ENCODE measurements around the gene BPI.
A peak's percentile ranks its signal among the peaks of the same experiment; 100 is the strongest.

The BPI gene

GRCh38 chr20:38290829-38291814, 12.8 kb upstream of the BPI start:
- Histone ChIP-seq H3K9me3 (ENCODE audit: control insufficient read depth in 2 of 2, low read length in 2 of 2) (no peaks in the 10 kb centered on the region), H3K9ac (ENCODE audit: low read depth in 1 of 2, low read length in 2 of 2) (no peak overlapping the region), H3K36me3 (ENCODE audit: control insufficient read depth in 2 of 2, insufficient read depth in 2 of 2, low read length in 2 of 2) (no peaks in the 10 kb centered on the region), H3K27ac (ENCODE audit: low read depth in 2 of 2, low read length in 2 of 2) (no peak overlapping the region), H3K27me3 (ENCODE audit: control insufficient read depth in 2 of 2, insufficient read depth in 2 of 2, low read length in 2 of 2) (no peaks in the 10 kb centered on the region), H3K4me1 (ENCODE audit: control insufficient read depth in 2 of 2, insufficient read depth in 2 of 2, low read length in 2 of 2) (peaks cover 0 to 3% of the 10 kb centered on the region in 2 donors), H3K4me3 (ENCODE audit: low read length in 2 of 2) (no peak overlapping the region)

- Histone ChIP-seq H3K4me3 (ENCODE audit: low read length in 2 of 2) (no peak overlapping the region), H3K27me3 (ENCODE audit: control insufficient read depth in 2 of 2, insufficient read depth in 2 of 2, low read length in 2 of 2) (no peaks in the 10 kb centered on the region), H3K9ac (ENCODE audit: low read depth in 1 of 2, low read length in 2 of 2) (no peak overlapping the region), H3K9me3 (ENCODE audit: control insufficient read depth in 2 of 2, low read length in 2 of 2) (no peaks in the 10 kb centered on the region), H3K27ac (ENCODE audit: low read depth in 2 of 2, low read length in 2 of 2) (no peak overlapping the region), H3K36me3 (ENCODE audit: control insufficient read depth in 2 of 2, insufficient read depth in 2 of 2, low read length in 2 of 2) (no peaks in the 10 kb centered on the region), H3K4me1 (ENCODE audit: control insufficient read depth in 2 of 2, insufficient read depth in 2 of 2, low read length in 2 of 2) (peaks cover 0 to 3% of the 10 kb centered on the region in 2 donors)
These were observed 12.0 kb upstream of the BPI start for GRCh38 chr20:38291966-38292365.

GRCh38 chr20:38293491-38294065, 10.4 kb upstream of the BPI start:
- Histone ChIP-seq H3K4me1 (ENCODE audit: control insufficient read depth in 2 of 2, insufficient read depth in 2 of 2, low read length in 2 of 2) (peaks cover 0 to 3% of the 10 kb centered on the region in 2 donors), H3K4me3 (ENCODE audit: low read length in 2 of 2) (no peak overlapping the region), H3K9me3 (ENCODE audit: control insufficient read depth in 2 of 2, low read length in 2 of 2) (no peaks in the 10 kb centered on the region), H3K27me3 (ENCODE audit: control insufficient read depth in 2 of 2, insufficient read depth in 2 of 2, low read length in 2 of 2) (no peaks in the 10 kb centered on the region), H3K36me3 (ENCODE audit: control insufficient read depth in 2 of 2, insufficient read depth in 2 of 2, low read length in 2 of 2) (no peaks in the 10 kb centered on the region), H3K27ac (ENCODE audit: low read depth in 2 of 2, low read length in 2 of 2) (no peak overlapping the region), H3K9ac (ENCODE audit: low read depth in 1 of 2, low read length in 2 of 2) (no peak overlapping the region)

- Histone ChIP-seq H3K4me1 (ENCODE audit: control insufficient read depth in 2 of 2, insufficient read depth in 2 of 2, low read length in 2 of 2) (peaks cover 0 to 3% of the 10 kb centered on the region in 2 donors), H3K9ac (ENCODE audit: low read depth in 1 of 2, low read length in 2 of 2) (no peak overlapping the region), H3K27ac (ENCODE audit: low read depth in 2 of 2, low read length in 2 of 2) (no peak overlapping the region), H3K27me3 (ENCODE audit: control insufficient read depth in 2 of 2, insufficient read depth in 2 of 2, low read length in 2 of 2) (no peaks in the 10 kb centered on the region), H3K4me3 (ENCODE audit: low read length in 2 of 2) (no peak overlapping the region), H3K36me3 (ENCODE audit: control insufficient read depth in 2 of 2, insufficient read depth in 2 of 2, low read length in 2 of 2) (no peaks in the 10 kb centered on the region), H3K9me3 (ENCODE audit: control insufficient read depth in 2 of 2, low read length in 2 of 2) (no peaks in the 10 kb centered on the region)
These were observed 9.8 kb upstream of the BPI start for GRCh38 chr20:38294076-38294591.

GRCh38 chr20:38295811-38296210, 8.1 kb upstream of the BPI start:
- Histone ChIP-seq H3K27me3 (ENCODE audit: control insufficient read depth in 2 of 2, insufficient read depth in 2 of 2, low read length in 2 of 2) (no peaks in the 10 kb centered on the region), H3K36me3 (ENCODE audit: control insufficient read depth in 2 of 2, insufficient read depth in 2 of 2, low read length in 2 of 2) (no peaks in the 10 kb centered on the region), H3K4me1 (ENCODE audit: control insufficient read depth in 2 of 2, insufficient read depth in 2 of 2, low read length in 2 of 2) (peaks cover 0 to 3% of the 10 kb centered on the region in 2 donors), H3K9me3 (ENCODE audit: control insufficient read depth in 2 of 2, low read length in 2 of 2) (no peaks in the 10 kb centered on the region), H3K4me3 (ENCODE audit: low read length in 2 of 2) (no peak overlapping the region), H3K9ac (ENCODE audit: low read depth in 1 of 2, low read length in 2 of 2) (no peak overlapping the region), H3K27ac (ENCODE audit: low read depth in 2 of 2, low read length in 2 of 2) (no peak overlapping the region)

- Histone ChIP-seq H3K27me3 (ENCODE audit: control insufficient read depth in 2 of 2, insufficient read depth in 2 of 2, low read length in 2 of 2) (no peaks in the 10 kb centered on the region), H3K4me1 (ENCODE audit: control insufficient read depth in 2 of 2, insufficient read depth in 2 of 2, low read length in 2 of 2) (peaks cover 0 to under 1% of the 10 kb centered on the region in 2 donors), H3K36me3 (ENCODE audit: control insufficient read depth in 2 of 2, insufficient read depth in 2 of 2, low read length in 2 of 2) (no peaks in the 10 kb centered on the region), H3K9ac (ENCODE audit: low read depth in 1 of 2, low read length in 2 of 2) (no peak overlapping the region), H3K9me3 (ENCODE audit: control insufficient read depth in 2 of 2, low read length in 2 of 2) (no peaks in the 10 kb centered on the region), H3K27ac (ENCODE audit: low read depth in 2 of 2, low read length in 2 of 2) (no peak overlapping the region), H3K4me3 (ENCODE audit: low read length in 2 of 2) (no peak overlapping the region)
These were observed 7.5 kb upstream of the BPI start for GRCh38 chr20:38296433-38296832.

- Histone ChIP-seq H3K4me3 (ENCODE audit: low read length in 2 of 2) (no peak overlapping the region), H3K36me3 (ENCODE audit: control insufficient read depth in 2 of 2, insufficient read depth in 2 of 2, low read length in 2 of 2) (no peaks in the 10 kb centered on the region), H3K9me3 (ENCODE audit: control insufficient read depth in 2 of 2, low read length in 2 of 2) (no peaks in the 10 kb centered on the region), H3K9ac (ENCODE audit: low read depth in 1 of 2, low read length in 2 of 2) (no peak overlapping the region), H3K27ac (ENCODE audit: low read depth in 2 of 2, low read length in 2 of 2) (peak overlapping the region; percentile 48 to 66), H3K27me3 (ENCODE audit: control insufficient read depth in 2 of 2, insufficient read depth in 2 of 2, low read length in 2 of 2) (no peaks in the 10 kb centered on the region), H3K4me1 (ENCODE audit: control insufficient read depth in 2 of 2, insufficient read depth in 2 of 2, low read length in 2 of 2) (no peaks in the 10 kb centered on the region)
These were observed 5.9 kb upstream of the BPI start for GRCh38 chr20:38297916-38298674.

GRCh38 chr20:38298768-38299288, 5.1 kb upstream of the BPI start:
- Histone ChIP-seq H3K36me3 (ENCODE audit: control insufficient read depth in 2 of 2, insufficient read depth in 2 of 2, low read length in 2 of 2) (no peaks in the 10 kb centered on the region), H3K9ac (ENCODE audit: low read depth in 1 of 2, low read length in 2 of 2) (no peak overlapping the region), H3K9me3 (ENCODE audit: control insufficient read depth in 2 of 2, low read length in 2 of 2) (no peaks in the 10 kb centered on the region), H3K27ac (ENCODE audit: low read depth in 2 of 2, low read length in 2 of 2) (peak overlapping the region; percentile 48 to 66), H3K4me1 (ENCODE audit: control insufficient read depth in 2 of 2, insufficient read depth in 2 of 2, low read length in 2 of 2) (no peaks in the 10 kb centered on the region), H3K27me3 (ENCODE audit: control insufficient read depth in 2 of 2, insufficient read depth in 2 of 2, low read length in 2 of 2) (no peaks in the 10 kb centered on the region), H3K4me3 (ENCODE audit: low read length in 2 of 2) (no peak overlapping the region)

GRCh38 chr20:38299963-38300362, 4.0 kb upstream of the BPI start:
- H3K27me3 ChIP-seq (ENCODE audit: control insufficient read depth in 2 of 2, insufficient read depth in 2 of 2, low read length in 2 of 2) = peaks cover 0 to 3% of the 10 kb centered on the region in 2 donors
- H3K36me3 ChIP-seq (ENCODE audit: control insufficient read depth in 2 of 2, insufficient read depth in 2 of 2, low read length in 2 of 2) = no peaks in the 10 kb centered on the region
- H3K4me1 ChIP-seq (ENCODE audit: control insufficient read depth in 2 of 2, insufficient read depth in 2 of 2, low read length in 2 of 2) = no peaks in the 10 kb centered on the region
- no peaks in the 10 kb centered on the region for H3K9me3 ChIP-seq (ENCODE audit: control insufficient read depth in 2 of 2, low read length in 2 of 2)
- no peak overlapping the region for H3K9ac ChIP-seq (ENCODE audit: low read depth in 1 of 2, low read length in 2 of 2)
- no peak overlapping the region for H3K27ac ChIP-seq (ENCODE audit: low read depth in 2 of 2, low read length in 2 of 2)
- H3K4me3 ChIP-seq (ENCODE audit: low read length in 2 of 2) = no peak overlapping the region
